ENCODE measurements around the gene TBATA.

The TBATA gene

DNA sequence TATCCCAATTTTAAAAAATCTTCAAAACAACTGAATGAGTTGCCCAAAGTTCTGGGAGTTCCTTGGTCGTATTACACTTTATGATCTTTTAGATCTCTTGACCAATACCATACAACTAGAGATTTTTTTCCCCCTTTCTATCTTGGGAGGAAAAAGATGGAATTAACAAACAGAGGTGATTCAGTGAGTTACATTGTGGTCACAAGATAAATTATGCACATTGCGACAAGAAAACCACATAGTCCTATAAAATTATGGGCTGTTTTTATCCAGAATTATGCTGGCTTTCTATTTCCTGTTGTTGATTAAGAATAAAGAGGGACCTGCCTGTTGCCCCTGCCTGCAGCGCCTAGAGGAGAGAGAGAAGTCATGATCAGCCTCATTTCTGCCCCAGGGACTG, 22.4 kb upstream of the TBATA start:
- DNase-seq = no peak

DNA sequence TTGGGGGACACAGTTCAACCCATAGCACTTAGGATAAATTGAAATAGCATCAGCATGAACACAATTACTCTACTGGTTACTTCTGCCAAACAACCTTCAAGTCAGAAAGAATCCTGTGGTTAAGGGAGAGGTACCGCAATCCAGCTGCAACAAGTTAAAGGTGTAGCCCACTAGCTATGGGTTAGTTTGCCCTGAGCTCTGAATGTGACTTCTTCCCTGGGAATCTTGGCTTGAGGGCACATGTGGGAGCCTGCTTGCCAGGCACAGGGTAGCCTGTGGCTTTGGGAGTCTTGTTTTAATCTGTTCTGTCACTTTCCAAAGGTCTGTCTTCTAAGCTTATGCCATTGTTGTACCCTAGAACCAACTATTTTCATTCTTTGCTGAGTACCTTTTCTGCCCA, 21.7 kb upstream of the TBATA start:
- no peak for DNase-seq

DNA sequence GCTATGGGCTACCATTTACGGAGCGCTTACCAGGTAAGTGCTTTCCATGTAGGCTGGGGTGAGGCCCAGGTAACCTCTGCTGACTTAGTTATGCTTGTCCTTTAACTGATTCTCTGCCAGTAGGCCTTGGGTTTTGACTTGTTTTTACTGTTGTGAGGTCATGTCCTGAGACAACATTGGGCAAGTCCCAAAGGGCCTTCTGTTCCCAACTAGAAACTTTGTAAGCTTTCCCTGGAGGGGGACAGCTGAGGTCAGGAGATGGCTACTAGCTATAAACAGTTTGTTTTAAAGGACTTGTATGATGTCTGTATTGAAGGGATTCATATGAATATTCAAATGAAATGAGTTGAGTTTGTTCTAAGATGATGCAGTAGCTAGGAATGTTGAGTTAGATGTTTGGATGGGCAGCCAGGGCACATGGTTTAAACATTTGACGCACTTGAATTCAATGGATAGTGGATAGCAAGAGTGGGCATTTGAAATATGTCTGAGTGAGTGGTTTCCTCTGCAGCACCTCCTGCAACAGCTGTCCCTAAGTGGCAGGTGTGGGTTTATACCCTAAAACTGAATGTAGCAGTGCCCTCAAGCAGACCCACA, 20.5 kb upstream of the TBATA start:
- no peak for DNase-seq

DNA sequence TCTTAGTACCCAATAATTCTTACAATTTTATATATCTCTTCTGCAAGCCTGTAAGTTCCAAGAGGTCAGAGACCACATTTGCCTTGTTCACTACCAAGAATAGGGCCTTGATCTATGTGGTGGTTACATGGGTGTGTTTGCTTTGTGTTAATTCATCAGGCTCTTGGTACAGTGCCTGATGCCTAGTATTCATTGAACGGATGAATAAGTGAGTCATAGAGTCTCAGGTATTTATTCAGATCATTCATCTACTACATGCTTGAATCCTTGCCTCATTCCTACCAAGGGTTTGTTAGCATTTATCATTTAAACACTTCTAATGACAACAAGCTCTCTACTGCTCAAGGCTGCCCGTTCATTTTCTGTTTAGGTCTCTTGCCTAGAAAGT, 19.2 kb upstream of the TBATA start:
- DNase-seq = no peak

DNA sequence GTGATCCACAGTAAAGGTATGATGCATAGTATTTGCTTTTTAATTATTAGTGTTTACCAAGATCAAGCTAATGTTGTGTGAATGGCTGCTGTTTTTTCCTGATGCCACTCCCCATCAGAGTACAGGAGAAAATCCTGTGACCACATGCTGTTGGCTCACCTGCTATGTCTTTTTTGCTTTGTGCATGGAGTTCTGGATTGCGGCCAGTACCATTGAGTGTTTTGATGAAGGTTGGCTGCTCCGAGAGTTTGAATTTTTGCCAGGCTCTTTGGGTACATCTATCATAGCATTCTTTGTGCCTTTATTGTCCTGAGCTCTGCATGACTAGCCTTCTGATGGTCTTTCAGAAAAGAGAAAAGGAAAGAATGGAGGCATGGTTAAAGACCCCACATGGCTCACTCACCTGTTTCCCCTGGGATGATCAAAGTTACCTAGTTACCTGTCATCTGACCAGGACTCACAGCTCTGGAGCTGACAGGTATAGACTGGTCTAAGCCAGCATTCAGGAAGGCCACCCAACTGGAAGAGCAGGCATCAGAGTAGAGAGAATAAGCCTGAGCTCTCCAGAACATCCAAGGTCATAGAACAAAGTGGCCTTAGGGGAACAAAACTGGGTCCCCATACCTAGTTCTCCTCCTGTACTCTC, 18.7 kb upstream of the TBATA start:
- no peak for DNase-seq

DNA sequence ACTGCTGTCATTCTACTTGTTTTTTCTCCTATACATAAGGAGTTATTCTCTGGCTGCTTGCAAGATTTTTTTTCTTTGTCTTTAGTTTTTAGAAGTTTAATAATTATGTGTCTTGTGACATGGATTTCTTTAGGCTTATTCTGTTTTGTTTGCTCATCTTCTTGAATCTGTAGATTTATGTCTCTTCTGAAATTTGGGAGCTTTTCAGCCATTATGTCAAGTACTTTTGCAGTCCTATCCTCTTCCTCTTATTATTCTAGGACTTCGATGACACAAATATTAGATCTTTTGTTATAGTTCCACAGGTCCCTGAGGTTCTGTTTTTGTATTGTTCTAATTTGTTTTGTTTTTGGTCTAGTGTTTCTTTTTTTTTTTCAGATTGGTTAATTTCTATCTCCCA, 16.7 kb upstream of the TBATA start:
- DNase-seq = no peak

DNA sequence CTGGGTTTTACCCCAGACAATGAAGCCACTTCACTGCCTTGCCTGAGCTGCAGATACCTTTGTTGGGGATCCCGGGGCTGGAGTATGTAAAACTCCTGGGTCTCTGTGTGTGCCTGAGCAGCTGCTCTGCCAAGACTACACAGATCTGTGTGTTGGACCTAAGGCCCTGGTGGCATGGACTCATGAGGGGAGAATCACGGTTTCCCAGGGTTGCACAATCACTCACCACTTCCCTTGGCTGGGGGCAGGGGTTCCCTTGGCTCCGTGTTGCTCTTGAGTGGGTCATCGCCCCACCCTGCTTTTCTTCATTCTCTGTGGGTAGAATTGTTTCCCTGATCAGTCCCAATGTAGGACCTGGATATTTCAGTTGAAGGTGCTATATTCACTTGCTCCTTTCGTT, 13.9 kb upstream of the TBATA start:
- no peak for DNase-seq

DNA sequence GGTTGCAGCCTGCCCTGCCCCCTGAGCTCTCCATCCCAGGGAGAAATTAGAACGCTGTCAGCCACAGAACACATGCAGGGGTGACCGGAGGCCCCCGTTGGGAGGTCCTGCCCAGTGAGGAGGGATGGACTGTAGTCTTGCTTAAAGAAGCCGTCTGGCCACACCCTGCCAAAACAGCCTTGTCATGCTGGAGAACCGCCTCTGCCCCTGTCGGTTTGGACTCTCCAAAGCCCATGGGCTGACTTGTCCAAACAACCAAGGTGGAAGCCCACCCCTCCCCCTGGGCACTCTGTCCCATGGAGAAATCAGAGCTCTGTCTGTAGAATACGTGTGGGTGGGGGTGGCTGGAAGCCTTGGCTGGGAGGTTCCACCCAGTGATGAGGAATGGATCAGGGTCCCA, 12.7 kb upstream of the TBATA start:
- DNase-seq = no peak

DNA sequence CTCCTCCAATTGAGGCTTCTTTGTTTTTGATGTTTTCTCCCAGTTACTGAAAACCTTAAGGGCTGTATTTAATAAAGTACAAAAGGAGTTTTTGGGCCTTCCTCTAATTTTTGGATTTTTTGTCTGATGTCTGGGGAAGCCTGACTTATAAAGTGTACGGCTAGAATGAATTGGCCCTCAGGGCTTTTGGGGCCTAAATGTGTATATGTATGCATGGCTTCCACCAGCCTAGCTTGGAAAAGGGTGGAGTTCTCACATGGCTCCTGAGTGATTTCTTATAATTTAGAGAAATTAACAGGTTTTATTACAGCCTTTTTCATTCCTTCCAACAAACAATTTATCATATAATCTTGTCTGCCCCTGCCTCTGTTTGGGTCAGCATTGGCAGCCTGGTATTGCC, 10.4 kb upstream of the TBATA start:
- no peak for DNase-seq

DNA sequence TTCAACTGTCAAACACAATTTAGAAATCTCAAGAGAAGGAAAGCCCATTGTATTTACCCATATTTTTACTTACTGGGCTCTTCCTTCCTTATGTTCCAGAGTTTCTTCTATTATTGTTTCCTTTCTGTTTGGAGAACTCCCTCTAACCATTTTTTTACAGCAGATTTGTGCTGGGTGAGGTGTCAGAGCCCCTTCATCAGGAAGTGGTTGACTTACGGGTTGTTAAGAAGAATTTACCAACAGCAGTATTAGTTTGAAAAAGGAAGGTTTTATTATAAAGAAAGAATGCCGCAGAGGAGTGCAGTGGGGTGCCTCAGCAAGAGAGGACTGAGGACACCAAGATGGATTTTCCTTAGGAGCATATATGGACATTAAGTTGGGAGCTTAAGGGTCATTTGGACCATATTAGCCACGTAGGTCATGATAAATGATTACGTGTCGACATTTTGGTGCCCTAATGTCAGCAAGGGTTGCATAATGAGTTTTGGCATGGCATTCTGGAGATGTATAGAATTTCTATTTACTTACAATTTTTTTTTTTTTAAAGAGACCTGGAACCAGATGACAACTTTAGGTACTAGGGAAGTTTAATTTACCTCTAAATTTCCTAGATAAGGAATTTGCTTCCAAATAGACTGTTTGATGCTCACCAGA, 6.3 kb upstream of the TBATA start:
- no peak for DNase-seq

DNA sequence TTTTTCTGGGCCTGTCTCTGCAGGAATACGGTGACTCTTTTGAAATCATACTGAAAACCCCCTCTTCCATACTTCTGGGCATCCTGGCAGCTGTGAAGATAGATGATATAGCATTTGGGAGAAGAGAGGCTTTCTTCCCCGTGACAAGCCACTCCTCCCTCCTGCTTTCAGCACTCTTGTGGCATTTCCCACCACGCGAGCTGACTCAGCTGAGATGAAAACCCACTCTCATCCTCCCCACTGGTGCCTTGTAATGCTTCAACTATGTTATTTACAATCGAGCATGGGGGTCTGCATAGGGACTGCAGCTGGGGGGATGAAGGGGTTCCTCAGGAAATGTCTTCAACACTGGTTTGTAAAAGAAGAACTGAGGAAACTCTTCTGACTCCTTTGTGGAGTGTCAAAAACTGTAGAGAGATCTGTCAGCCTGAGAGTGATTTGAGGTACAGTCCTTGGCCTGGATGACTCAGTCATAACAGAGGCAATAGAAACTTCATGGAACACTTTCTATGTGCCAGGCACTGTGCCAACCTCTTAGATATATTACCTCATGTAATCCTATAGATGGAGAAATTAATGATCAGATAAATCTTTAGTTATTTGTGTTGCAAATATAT, 1.7 kb upstream of the TBATA start:
- DNase-seq = no peak

DNA sequence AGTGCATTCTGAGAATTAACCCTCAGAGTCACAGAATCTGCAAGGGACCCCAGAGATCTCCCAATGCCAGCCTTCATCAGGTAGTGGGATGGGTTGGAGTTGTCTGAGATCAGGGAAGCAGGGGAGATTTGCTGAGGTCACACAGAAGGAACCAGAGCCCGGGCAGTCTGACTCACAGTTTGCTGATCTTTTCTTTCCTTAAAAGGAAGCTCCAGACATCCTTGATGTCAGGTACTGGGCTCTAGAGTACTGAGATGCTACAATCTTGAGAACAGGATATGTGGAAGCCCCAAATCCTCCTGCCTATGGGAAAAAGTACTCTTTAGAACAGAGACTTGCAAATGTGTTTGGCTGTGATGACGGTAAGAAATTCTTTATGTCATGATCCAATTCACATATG, 706 bp downstream of the TBATA start:
- no peak for DNase-seq

DNA sequence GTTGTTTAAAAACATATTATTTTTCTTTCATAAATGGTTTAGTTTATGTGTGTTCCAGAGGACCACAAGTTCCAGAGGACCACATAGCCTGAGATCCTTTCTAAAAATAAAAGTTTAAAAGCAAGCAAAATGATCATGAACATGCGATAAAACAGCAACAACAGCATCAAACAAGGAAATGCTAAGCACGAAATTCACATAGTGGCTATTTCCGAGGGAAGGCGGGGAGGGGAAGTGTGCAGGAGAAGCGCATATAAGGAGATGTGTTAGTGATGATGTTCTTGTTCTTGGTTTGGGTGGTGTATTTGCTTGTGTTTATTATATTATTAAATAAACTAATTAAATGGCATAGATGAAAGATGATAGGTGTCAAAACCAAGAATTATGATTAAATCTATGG, 1.2 kb downstream of the TBATA start:
- DNase-seq = no peak

DNA sequence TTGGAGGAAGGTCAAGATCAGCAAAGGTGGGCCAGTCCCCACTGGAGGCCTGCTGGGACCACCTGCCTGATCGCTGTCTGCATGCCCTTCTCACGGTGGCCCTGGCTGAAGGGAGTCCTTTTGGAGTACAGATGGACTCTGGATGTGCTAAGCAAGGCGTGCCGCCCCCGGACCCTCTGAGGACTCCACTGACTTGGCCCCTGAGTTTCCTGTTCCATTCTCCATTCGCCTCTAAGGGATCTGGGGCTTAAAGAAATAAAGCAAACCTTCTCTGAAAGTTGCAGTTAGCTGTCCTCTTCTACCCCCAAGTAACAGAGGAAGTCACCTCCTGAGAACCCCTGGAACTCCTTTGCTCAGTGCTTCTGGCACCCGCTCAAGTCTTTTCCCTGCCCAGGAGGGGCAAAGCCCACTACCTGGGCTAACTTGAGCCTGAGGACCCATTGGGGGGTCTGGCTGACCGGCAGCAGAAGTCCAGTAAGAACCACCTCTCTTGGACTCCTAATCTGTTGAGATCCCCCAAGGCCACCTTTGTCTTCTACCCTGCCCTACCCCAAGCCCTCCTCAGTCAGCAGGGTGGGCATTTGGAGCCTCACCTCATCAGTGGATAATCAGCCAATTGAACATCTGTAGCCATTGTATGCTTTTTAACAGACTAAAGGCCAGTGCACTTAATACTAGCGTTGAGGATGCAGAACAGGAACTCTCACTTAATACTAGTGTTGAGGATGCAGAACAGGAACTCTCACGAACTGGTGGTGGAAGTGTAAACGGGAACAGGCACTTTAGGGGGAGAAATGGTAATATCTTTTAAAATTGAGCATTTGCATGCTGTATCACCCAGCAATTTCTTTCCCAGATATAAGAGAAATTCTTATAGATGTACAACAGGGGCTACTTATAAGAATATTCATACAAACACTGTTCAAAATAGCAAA, 2.2 kb downstream of the TBATA start:
- no peak for DNase-seq

DNA sequence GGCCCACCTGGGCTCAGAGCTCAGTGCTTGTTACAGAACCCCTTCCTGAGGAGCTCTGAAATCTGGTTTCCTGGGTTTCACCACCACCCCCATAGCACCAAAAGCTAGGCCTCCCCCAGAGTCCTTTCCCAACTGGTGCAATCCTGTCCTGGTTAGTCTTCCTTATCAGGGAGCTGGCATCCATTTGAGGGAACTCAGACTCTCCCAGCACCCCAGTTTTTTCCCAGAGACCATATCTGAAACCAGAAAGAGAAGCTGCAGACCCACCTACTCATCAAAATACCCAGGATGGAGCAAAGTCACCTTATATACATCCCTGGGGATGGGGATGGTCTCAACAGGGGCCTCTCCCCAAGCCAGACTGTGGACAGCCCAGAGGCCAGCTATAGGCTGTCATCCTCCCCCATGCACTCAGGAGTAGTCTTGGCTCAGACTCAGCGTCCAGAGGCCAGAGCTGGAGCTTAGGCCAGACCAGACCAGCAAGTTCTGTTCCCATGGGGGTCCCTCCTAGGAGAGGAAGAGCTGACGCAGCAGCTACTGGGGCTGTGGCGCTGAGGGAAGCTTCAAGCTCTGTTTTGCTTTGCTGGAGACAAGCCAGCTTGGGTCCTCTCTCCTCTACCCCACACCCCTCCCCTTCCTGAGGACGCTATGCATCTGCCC, 3.0 kb downstream of the TBATA start:
- no peak for DNase-seq

DNA sequence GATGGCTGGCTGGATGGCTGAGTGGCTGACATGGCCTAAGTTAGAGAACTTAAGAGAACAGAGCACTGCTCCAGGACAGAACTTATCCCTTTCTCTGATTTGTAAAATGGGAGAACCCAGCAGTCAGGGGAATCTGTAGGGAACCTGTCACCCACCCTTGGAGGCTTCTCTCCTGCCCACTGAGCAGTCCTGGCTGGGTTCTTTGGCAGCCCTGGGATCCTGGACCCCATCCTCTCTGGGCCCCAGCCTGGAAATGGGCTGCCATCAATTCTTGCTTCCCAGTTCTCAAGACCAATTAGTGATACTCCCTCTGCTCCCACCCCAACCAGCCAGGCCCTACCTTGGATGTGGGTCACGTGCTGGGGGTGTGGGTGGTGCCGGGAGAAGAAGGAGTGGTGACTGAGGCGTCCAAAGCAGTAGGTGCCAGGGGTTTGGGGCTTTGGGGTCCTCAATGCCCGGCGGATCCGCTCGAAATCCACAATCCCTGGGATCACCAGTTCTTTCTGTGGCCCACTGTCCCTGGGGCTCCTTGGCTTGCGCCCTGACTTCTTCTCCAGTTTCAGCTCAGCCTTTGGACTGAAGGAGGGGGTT, 3.6 kb downstream of the TBATA start:
- no peak for DNase-seq

DNA sequence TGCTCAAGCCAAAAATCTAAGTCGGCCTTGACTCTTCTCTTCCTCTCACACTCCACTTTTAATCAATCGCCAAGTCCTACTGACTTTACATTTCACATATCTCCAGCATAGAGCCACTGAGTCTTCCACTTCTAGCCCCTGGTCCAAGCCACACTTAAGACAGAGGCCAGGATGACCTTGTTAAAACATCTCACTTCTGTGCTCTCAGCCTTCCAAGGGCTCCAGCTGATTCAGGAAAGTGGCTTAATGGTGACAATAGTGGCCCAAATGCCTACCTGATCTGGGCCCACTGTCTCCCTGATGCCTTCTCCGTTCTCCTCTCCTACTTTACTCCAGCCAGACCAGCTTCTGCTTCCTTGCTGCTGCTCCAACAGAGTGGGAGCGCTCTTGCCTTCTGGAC, 4.4 kb downstream of the TBATA start:
- no peak for DNase-seq

DNA sequence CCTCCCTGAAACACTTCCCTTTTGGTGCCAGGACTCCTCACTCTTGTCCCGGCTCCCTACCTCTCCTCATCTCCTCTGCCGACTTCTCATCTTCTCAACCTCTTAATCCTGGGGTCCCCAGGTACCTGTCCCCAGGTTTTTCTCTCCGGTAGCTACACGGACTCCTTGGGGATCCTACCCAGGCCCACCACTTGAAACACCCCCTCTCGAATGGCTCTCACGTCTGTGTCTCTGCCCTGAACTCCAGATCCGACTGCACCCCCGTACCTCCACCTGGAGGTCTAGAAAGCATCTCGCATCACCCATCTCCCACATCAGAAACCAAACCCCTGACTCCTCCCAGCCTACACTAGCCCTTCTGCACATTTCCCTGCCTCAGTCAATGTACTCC, 4.8 kb downstream of the TBATA start:
- no peak for DNase-seq

DNA sequence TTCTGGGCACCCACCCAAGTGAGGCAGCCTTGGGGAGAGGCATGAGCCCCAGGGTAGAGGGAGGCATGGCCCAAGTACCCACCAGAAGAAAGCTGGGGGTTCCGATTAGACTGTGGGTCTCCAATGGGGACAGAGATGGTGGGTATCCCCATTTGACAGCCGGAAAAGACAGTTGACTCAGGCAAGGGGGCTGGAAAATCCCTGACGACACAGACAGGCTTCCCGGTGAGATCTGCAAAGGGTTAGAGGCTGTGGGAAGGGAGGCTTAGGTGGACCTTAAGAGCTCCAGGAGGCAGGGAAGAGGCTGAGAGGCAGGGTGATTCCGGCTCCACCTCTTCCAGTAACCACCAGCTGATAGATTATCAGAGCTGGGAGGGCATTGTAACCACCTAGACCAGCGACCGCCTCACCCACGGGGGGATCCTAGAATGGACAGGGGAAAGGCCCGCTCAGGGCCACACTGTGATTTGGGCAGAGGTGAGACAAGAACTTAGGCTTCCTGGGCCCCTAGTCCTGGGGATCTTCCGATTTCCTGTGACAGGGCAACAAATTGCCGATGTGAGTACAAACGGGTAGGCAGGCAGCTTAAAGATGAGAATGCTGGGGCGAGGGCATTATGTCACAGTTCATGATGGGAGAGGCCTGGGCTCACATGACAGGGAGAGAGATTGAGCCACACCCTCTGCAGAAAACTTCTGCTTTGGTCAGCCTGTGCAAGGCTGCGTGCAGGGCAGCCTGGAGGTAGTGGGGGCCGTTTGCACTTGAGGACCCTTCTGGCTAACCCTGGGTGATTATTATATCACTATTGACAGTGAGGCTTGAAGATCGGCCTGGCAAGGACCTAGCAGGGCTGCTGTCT, 5.4 kb downstream of the TBATA start:
- no peak for DNase-seq

DNA sequence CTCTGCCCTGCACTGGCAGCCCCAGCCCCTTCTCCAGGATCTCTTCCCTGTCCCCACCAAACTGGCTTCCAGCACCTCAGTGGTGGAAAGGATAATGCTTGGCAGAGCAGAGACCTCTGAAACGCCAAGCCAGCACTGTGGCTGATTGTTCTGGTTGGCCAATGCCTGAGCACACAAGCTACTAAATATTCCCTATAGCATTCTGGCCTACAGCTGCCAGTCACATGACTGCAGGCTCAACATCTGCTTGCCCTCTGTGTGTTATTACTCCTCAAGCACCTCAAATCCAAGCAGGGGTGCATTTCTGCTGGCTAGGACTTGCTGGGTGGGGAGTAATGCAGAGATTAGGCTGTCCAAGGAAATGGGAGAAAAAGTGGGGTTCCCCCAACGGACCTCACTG, 6.1 kb downstream of the TBATA start:
- no peak for DNase-seq

DNA sequence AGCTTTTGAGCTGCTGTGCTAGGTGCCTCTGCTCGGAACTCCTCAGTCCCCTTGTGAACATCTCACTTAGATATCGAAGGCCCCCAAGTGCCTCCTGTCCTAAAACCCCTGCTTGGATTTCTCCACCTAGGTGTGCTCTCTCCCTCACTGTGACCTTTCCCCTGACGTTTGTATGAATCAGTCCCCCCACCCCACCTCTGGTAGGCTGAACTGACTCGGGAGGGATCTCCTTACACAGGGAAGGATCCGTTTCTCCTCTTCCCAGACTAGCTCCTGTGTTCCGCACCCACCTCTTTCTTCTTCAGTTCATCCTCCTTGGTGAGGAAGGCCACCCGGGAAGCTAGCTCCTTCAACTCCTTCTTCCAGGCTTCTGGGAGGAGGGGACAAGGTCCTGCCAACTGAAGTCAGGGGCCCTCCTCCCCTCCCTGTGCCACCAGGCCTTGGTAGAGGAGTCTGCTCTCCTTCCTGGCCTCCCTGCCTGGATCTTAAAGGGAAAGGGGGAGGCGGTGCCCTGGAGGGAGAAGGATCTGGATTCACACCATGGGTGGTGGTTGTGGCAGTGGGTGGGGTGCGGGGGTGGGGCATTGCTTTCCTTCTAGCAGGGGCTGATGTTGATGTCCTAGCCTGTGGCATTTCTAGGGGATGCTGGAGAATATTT, 6.8 kb downstream of the TBATA start:
- no peak for DNase-seq

All from GF-D8 (cell line).